Pancreas (tissue), 10 donors: ENCODE measurements around the gene NPAS2. TPM values are rescaled to one million over a fixed set of nuclear protein-coding genes. Genes with fewer than 3 reads are reported as not detected.

Source experiments
- ATAC-seq, 4 donors: fragments of 200-7000 bp; cut with Tn5 transposase; one replicate each; pipeline versions ENCODE4 v1.8.0 to v1.9.1; 2020; ENCODE audit warnings: mild to moderate bottlenecking in 4 of 4, moderate library complexity in 4 of 4
- DNase-seq, 6 donors: peaks; one replicate each; pipeline ENCODE4 v3.0.0-alpha.2; 2020
- FAIRE-seq: peaks from 2 replicates; lab custom pipeline; 2012; peaks lifted over from hg19 to GRCh38; lab: Jason Lieb, UNC
- H3K27ac ChIP-seq, 4 donors: fragments of 200-600 bp; sonication (generic); 1 replicate in 3 of 4; 2 replicates in 1 of 4; pipeline versions ENCODE4 v1.5.0 to v1.8.0; 2020
- H3K27me3 ChIP-seq, 4 donors: fragments of 200-600 bp; one replicate each; pipeline ENCODE4 v1.8.0; 2021
- H3K36me3 ChIP-seq, 3 donors: fragments of 200-600 bp; sonication (generic) in 1 of 3; one replicate each; pipeline versions ENCODE4 v1.5.0 to v1.8.0; 2020 to 2021
- H3K4me1 ChIP-seq, 3 donors: fragments of 200-600 bp; one replicate each; pipeline ENCODE4 v1.8.0; 2021
- H3K4me3 ChIP-seq, 4 donors: fragments of 200-600 bp; sonication (generic) in 2 of 4; one replicate each; pipeline versions ENCODE4 v1.5.0 to v1.8.0; 2020 to 2021
- H3K9me3 ChIP-seq, 4 donors: fragments of 200-600 bp; one replicate each; pipeline ENCODE4 v1.8.0; 2021
- CTCF ChIP-seq, 4 donors: fragments of 200-600 bp; sonication (generic) in 3 of 4; IDR thresholded peaks; one replicate each; pipeline versions ENCODE4 v1.5.0 to v1.8.0; 2021; ENCODE audit warnings: antibody characterized with exemption in 4 of 4
- whole genome bisulfite sequencing, 2 donors: extraction: QIAGEN DNeasy Blood & Tissue Kit; methylation state at CpG; one replicate each; pipeline ENCODE4 v1.1.7; 2013; 5-methylcytosine and 5-hydroxymethylcytosine counted together
- intact Hi-C, 3 donors: fragments of 100-400 bp; cut with DNase I; formaldehyde crosslinking; loops; one replicate each; pipeline versions ENCODE4 v1.11.1 to v1.14.2; 2022
- polyA plus RNA-seq, 2 donors: library from polyadenylated mRNA; stranded (reverse); fragments of 200-250 nt; gene quantifications; one replicate each; pipeline ENCODE4 v1.2.3, GENCODE V29; 2013
- total RNA-seq, 6 donors: library from RNA; stranded (reverse); fragmentation: NEBNext Ultra II Directional in 4 of 6; extraction: Animal tissue kit (Norgen Biotek cat#: 25700) in 4 of 6; gene quantifications; one replicate each; pipeline versions ENCODE4 v1.2.1 to v1.2.4, GENCODE V29; 2021 to 2023
- donor health status: healthy with polysubstance abuse.
- donor health status: DM: no; HTN: no; CAD: no; lungs with moderate emphysema.
- donor health status: DM: no; HTN: no; CAD: no.
- donor health status: control.
- donor health status: control.
- donor health status: Bipolar disorder and iron deficiency.
- donor health status: DM: yes; HTN: yes; CAD: no.
- donor health status: DM: no; HTN: no; CAD: no.
- donor health status: DM: no; HTN: no; CAD: no.
- donor health status: DM: yes; HTN: yes; CAD: no.

The NPAS2 gene
- total and polyA plus RNA-seq, 8 donors: 20.6 to 46.3 (median 32.7) TPM

GRCh38 chr2:101027852-101028251, 207.9 kb downstream of the NPAS2 start:
- 93 to 98% methylated on average over 8 of the region's 8 CpGs for WGBS, 2 donors
- FAIRE-seq: no peak
- no peak for ATAC-seq

GRCh38 chr2:101030866-101031554, 211.1 kb downstream of the NPAS2 start:
- no peak overlapping the region for H3K4me3 ChIP-seq
- 53 to 62% methylated on average over 10 of the region's 10 CpGs for WGBS, 2 donors
- H3K27ac ChIP-seq: no peak overlapping the region
- H3K27me3 ChIP-seq: no peaks in the 10 kb centered on the region
- DNase-seq: no peak
- peak; percentile 31 to 61 (median 38) for ATAC-seq
- TF ChIP-seq CTCF (IDR thresholded peaks at IDR 0.05): no peak
- no peaks in the 10 kb centered on the region for H3K4me1 ChIP-seq
- FAIRE-seq: no peak
- intact Hi-C loops: loop anchor here in 2 of 3 donors (10.0 kb wide), 2 partner anchors 114 to 174 kb away; no protein-coding TSS in a partner anchor
- peaks cover 0 to 77% (median 26%) of the 10 kb centered on the region in 3 donors for H3K36me3 ChIP-seq
- H3K9me3 ChIP-seq: no peaks in the 10 kb centered on the region

More at GRCh38 chr2:101027852-101028251, 207.9 kb downstream of the NPAS2 start:
- H3K4me3 ChIP-seq: no peak overlapping the region
- intact Hi-C loops: no loop called here
- no peak for TF ChIP-seq CTCF (IDR thresholded peaks at IDR 0.05)
- H3K36me3 ChIP-seq: peaks cover 3 to 61% (median 14%) of the 10 kb centered on the region in 3 donors
- H3K4me1 ChIP-seq: no peaks in the 10 kb centered on the region
- DNase-seq: no peak
- no peaks in the 10 kb centered on the region for H3K9me3 ChIP-seq
- no peak overlapping the region for H3K27ac ChIP-seq
- no peaks in the 10 kb centered on the region for H3K27me3 ChIP-seq

GRCh38 chr2:101032084-101032776, 212.3 kb downstream of the NPAS2 start:
- no peaks in the 10 kb centered on the region for H3K27me3 ChIP-seq
- H3K4me3 ChIP-seq: no peak overlapping the region
- no peak for ATAC-seq
- WGBS, 2 donors: 90 to 91% methylated on average over 15 of the region's 15 CpGs
- peaks cover 0 to 74% (median 23%) of the 10 kb centered on the region in 3 donors for H3K36me3 ChIP-seq
- intact Hi-C loops: loop anchor here in 2 of 3 donors (10.0 kb wide), 2 partner anchors 113 to 173 kb away; no protein-coding TSS in a partner anchor
- TF ChIP-seq CTCF (IDR thresholded peaks at IDR 0.05): no peak
- no peaks in the 10 kb centered on the region for H3K9me3 ChIP-seq
- no peak for DNase-seq
- H3K27ac ChIP-seq: no peak overlapping the region
- no peaks in the 10 kb centered on the region for H3K4me1 ChIP-seq
- FAIRE-seq: no peak

- H3K4me3 ChIP-seq: no peak overlapping the region
- DNase-seq (no peak), FAIRE-seq (no peak), ATAC-seq (peak in 1 of 4 donors; percentile 45)
- TF ChIP-seq CTCF (IDR thresholded peaks at IDR 0.05): peak in 3 of 4 donors; percentile 17 to 30 (median 19)
- H3K4me1 ChIP-seq: no peaks in the 10 kb centered on the region
- no peaks in the 10 kb centered on the region for H3K9me3 ChIP-seq
- intact Hi-C loops: loop anchor here in 2 of 3 donors (5.0 to 10.0 kb wide), 3 partner anchors 108 to 168 kb away; partner anchors contain the start of gene TBC1D8 (in 1 of the 2)
- H3K36me3 ChIP-seq: peaks cover 0 to 83% (median 38%) of the 10 kb centered on the region in 3 donors
- no peak overlapping the region for H3K27ac ChIP-seq
- WGBS, 2 donors: 67 to 70% methylated on average over 2 of the region's 2 CpGs
- no peaks in the 10 kb centered on the region for H3K27me3 ChIP-seq
These were observed 216.6 kb downstream of the NPAS2 start for GRCh38 chr2:101036562-101036961.
